ENCODE data around the gene SLC22A23. TPM values are rescaled to one million over a fixed set of nuclear protein-coding genes. Genes with fewer than 3 reads are reported as not detected.
"Not testable (repeated sequence)": the region's sequence is repeated elsewhere in the genome, so short reads cannot be mapped to it uniquely, and the experiment has no call there.

SLC22A23 gene
- total RNA-seq, 1 donor from 2014 or later: 27.8 TPM

DNA sequence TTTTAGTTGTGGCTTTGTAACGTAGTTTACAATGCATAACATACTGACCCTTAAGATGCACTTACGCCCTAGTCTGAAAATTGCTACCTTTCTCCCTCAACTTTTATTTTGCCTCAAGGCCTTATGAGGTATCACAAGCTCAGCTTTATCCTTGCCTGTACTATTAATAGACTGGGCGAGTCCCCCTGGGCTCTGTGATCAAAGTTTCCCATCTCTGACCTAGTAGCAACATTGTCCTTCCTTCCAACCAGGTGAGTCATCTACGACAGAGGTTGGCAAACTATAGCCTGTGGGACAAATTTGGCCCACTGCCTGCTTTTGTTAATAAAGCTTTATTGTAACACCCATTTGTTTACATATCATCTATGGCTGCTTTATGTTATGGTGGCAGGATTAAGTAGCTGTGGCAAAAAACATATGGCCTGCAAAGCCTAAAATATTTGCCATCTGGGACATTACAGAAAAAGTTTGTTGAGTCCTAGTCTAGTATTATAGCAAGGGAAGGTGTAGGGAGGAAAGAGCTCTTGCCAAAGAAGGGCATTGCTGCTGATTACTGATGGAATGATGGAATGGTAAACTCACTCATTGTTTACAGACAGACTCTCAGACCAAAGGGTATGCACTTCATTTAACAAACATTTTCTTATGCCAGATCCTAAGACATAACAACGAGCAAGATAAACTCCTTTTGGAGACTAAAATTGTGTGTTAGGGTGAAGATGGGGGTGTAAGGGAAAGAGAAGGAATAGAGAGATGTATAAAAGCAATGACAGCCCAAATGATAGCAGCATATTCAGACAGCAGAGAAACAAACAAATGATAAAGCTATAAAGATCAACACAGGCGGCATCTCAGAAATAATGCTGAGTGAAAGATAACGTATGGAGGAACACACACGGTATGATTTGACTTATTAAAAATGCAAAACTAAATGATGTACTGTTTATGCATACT, 74.2 kb downstream of the SLC22A23 start:
- TF ChIP-seq, protein P1, sequence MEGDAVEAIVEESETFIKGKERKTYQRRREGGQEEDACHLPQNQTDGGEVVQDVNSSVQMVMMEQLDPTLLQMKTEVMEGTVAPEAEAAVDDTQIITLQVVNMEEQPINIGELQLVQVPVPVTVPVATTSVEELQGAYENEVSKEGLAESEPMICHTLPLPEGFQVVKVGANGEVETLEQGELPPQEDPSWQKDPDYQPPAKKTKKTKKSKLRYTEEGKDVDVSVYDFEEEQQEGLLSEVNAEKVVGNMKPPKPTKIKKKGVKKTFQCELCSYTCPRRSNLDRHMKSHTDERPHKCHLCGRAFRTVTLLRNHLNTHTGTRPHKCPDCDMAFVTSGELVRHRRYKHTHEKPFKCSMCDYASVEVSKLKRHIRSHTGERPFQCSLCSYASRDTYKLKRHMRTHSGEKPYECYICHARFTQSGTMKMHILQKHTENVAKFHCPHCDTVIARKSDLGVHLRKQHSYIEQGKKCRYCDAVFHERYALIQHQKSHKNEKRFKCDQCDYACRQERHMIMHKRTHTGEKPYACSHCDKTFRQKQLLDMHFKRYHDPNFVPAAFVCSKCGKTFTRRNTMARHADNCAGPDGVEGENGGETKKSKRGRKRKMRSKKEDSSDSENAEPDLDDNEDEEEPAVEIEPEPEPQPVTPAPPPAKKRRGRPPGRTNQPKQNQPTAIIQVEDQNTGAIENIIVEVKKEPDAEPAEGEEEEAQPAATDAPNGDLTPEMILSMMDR (IDR thresholded peaks at IDR 0.05): no peak
- no peak overlapping the region for H3K4me3 ChIP-seq
- intact Hi-C loops (cut with DNase I): no loop called here
- H3K9me3 ChIP-seq: no peaks in the 10 kb centered on the region
- DNase-seq (no peak), ATAC-seq (peak in 1 of 2 donors; percentile 42)
- no peak overlapping the region for H3K27ac ChIP-seq
- no peaks in the 10 kb centered on the region for H3K27me3 ChIP-seq (ENCODE audit: low read depth)
- H3K4me1 ChIP-seq: peaks cover 32% of the 10 kb centered on the region
- H3K36me3 ChIP-seq: no peaks in the 10 kb centered on the region

DNA sequence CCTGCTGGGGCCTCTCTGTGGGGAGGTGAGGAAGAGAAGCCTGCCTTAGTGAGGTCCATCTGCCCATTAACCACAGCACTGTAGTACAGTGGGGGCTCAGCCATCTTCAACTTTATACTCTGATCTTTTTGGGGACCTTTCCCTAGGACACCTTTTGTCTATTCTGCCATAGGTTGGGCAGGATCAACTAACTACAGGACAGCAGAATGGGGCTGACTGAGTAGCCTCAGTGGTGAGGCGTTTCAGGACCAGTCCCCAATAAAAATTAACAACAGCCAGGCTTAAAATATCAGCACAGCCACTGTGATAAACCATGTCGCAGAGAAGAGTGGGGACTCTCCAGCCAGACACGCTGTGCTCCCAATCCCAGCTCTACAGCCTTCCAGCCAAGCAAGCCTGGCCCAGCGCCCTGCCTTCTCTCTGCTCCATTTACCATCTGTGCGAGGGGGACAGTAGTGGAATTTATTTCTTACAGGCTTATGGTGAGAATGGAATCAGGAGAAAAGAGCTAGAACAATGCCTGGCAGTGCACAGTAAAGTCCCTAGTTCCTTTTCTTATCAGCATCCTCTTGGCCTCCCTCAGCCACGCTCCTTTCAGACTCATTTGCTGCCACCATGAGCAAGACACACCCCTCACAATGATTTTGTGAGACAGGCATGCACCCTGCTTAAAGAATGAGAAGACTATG, 75.5 kb downstream of the SLC22A23 start:
- intact Hi-C loops (cut with DNase I): no loop called here
- DNase-seq: no peak

DNA sequence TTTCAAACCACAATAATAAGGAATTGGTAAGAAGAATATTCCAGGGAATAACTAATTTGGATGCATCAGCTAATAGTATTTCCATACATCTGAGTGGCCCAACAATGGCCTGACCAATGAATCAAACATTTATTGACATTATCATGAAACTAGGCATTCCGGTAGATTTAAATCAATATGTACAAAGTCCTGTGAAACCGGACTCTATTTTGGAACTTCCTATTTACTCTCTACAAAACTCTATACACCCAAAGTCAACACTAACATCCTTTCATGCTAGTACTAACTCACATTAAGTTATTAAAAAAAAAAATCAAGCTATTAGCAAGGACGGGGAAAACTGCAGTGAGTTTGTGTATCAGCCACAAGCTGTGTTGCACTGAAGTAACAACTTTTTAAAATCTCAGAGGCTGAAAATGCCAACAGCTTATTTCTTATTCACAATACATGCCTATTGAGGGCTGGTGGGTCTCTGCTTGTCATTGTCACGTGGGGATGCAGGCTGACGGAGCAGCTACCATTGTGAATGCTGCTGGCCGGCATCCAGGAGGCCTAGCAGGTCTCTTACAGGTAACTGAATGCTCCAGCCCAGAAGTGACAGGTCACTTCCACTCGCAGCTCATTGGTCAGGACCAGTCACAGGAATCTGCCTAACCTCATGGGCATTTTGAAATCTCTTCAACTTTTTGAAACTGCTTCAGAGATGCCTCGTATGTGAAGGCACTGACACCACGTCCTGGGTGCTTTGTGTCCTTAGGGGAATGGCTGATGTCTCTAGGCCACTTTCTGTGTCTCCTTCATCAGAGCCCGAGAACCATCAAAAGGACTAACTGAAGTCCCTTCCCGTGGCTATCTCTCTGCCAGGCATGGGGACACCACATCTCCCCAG, 76.3 kb downstream of the SLC22A23 start:
- Histone ChIP-seq H3K4me1 (peaks cover 27% of the 10 kb centered on the region), H3K36me3 (no peaks in the 10 kb centered on the region), H3K9me3 (no peaks in the 10 kb centered on the region), H3K4me3 (no peak overlapping the region), H3K27me3 (ENCODE audit: low read depth) (no peaks in the 10 kb centered on the region), H3K27ac (peak overlapping the region; percentile 15)
- TF ChIP-seq, protein P1 (IDR thresholded peaks at IDR 0.05): no peak
- intact Hi-C loops (cut with DNase I): no loop called here
- DNase-seq (peak; percentile 83), ATAC-seq (peak; percentile 42 to 47)

More for the DNA sequence above, 75.5 kb downstream of the SLC22A23 start:
- H3K4me1 ChIP-seq: peaks cover 32% of the 10 kb centered on the region
- no peaks in the 10 kb centered on the region for H3K9me3 ChIP-seq
- no peak overlapping the region for H3K4me3 ChIP-seq
- ATAC-seq: no peak
- no peaks in the 10 kb centered on the region for H3K27me3 ChIP-seq (ENCODE audit: low read depth)
- peak overlapping the region; percentile 15 for H3K27ac ChIP-seq
- TF ChIP-seq, protein P1 (IDR thresholded peaks at IDR 0.05): no peak
- H3K36me3 ChIP-seq: no peaks in the 10 kb centered on the region

DNA sequence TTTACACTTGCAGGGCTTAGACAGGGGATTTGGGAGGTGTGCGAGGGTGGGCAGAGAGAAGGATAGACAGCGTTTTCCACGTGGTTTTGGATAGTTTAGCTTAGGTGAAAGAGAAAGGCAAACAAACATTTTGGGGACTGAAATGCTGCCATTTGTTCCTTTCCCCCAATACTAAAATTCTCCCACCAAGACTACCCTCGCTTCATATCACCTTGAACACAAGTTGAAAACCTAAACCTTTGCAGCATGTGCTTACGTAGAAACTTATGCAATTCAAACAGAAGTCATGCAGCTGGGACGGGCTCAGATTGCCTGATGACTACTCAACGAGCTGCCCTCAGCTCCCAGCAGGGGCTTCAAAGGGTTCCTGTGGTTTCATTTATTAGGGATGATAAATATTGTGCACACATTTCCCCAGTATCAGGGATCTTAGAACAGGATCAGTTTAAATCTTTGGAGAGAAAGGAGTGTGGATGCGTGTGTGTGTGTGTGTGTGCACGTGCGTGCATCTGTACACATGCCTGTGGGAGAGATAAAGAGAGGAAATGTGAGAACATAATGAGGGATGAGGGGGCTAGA, 77.3 kb downstream of the SLC22A23 start:
- Histone ChIP-seq H3K9me3 (no peaks in the 10 kb centered on the region), H3K27me3 (ENCODE audit: low read depth) (no peaks in the 10 kb centered on the region), H3K36me3 (no peaks in the 10 kb centered on the region), H3K27ac (no peak overlapping the region), H3K4me3 (no peak overlapping the region), H3K4me1 (peaks cover 20% of the 10 kb centered on the region)
- TF ChIP-seq, protein P1 (IDR thresholded peaks at IDR 0.05): no peak
- intact Hi-C loops (cut with DNase I): no loop called here
- no peak for DNase-seq
- ATAC-seq: no peak

DNA sequence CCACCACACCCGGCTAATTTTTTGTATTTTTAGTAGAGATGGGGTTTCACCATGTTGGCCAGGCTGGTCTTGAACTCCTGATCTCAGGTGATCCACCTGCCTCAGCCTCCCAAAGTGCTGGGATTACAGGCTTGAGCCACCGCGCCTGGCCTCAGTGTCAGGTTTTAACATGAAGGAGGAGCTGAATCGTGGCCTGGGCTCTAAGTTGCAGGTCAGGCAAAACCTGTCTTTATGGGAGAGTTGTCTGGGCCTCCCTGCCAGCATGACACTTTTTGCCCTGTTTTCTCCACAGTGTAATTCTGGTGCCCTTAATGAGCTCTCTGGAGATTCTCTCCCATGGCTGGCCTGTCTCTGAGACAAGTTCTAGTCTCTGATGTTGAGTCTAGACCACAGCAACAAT, 78.0 kb downstream of the SLC22A23 start:
- H3K4me1 ChIP-seq: peaks cover 14% of the 10 kb centered on the region
- H3K9me3 ChIP-seq; ATAC-seq; H3K36me3 ChIP-seq; H3K4me3 ChIP-seq; H3K27ac ChIP-seq; intact Hi-C loops (cut with DNase I); H3K27me3 ChIP-seq (ENCODE audit: low read depth); DNase-seq: not testable (repeated sequence)

DNA sequence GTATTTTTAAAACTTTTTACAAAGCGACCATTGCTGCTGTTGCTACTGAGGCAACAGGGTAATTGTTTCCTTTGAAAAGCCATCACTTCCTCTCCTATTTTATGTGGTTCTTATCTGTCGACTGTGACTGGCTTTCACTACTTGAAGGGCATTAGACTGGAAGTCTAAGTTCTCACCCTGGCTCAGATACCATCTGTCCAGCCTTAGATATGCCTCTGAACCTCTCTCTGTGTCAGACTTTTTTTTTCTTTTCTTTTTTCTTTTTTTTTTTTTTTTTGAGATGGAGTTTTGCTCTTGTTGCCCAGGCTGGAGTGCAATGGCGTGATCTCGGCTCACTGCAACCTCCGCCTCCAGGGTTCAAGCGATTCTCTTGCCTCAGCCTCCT, 78.5 kb downstream of the SLC22A23 start:
- H3K36me3 ChIP-seq; intact Hi-C loops (cut with DNase I); H3K4me3 ChIP-seq; H3K9me3 ChIP-seq; H3K27me3 ChIP-seq (ENCODE audit: low read depth); DNase-seq; ATAC-seq: not testable (repeated sequence)
- H3K27ac ChIP-seq: peak overlapping the region; percentile 56
- H3K4me1 ChIP-seq: peaks cover 11% of the 10 kb centered on the region
